H9 (cell line): Measurements from ENCODE around the gene NDUFC2. TPM values are rescaled to one million over a fixed set of nuclear protein-coding genes. Genes with fewer than 3 reads are reported as not detected.

Source experiments
- DNase-seq: peaks from one replicate; pipeline ENCODE4 v3.0.0-alpha.2; 2017
- H2AFZ ChIP-seq: one replicate; pipeline ENCODE4 v1.6.1; 2013; ENCODE audit warnings: mild to moderate bottlenecking, low read length, control low read depth, moderate library complexity
- H2AK5ac ChIP-seq: 2 replicates; pipeline ENCODE4 v1.6.1; 2013; ENCODE audit warnings: low read length, control low read depth, mixed read lengths; ENCODE audit not compliant: insufficient read length
- H2BK120ac ChIP-seq: one replicate; pipeline ENCODE4 v1.6.1; 2013; ENCODE audit warnings: low read depth, mild to moderate bottlenecking, low read length, control low read depth, inconsistent platforms; ENCODE audit not compliant: poor library complexity, severe bottlenecking
- H2BK12ac ChIP-seq: 2 replicates; pipeline ENCODE4 v1.6.1; 2013; ENCODE audit warnings: low read length, control low read depth, mixed read lengths, low read depth; ENCODE audit not compliant: insufficient read length
- H2BK15ac ChIP-seq: 2 replicates; pipeline ENCODE4 v1.6.1; 2013; ENCODE audit warnings: low read depth, low read length, control low read depth
- H2BK20ac ChIP-seq: one replicate; pipeline ENCODE4 v1.6.1; 2013; ENCODE audit warnings: low read depth, mild to moderate bottlenecking, low read length, control low read depth, inconsistent platforms; ENCODE audit not compliant: poor library complexity, severe bottlenecking
- H2BK5ac ChIP-seq: 2 replicates; pipeline ENCODE4 v1.6.1; 2013; ENCODE audit warnings: low read length, control low read depth, mixed read lengths; ENCODE audit not compliant: insufficient read length
- H3K14ac ChIP-seq: 2 replicates; pipeline ENCODE4 v1.6.1; 2013; ENCODE audit warnings: low read length, control low read depth; ENCODE audit not compliant: insufficient read depth
- H3K18ac ChIP-seq: 2 replicates; pipeline ENCODE4 v1.6.1; 2013; ENCODE audit warnings: low read depth, mild to moderate bottlenecking, mixed read lengths, low read length, control low read depth; ENCODE audit not compliant: insufficient read length
- H3K23ac ChIP-seq: 2 replicates; pipeline ENCODE4 v1.6.1; 2013; ENCODE audit warnings: low read length, control low read depth, mixed read lengths, low read depth; ENCODE audit not compliant: insufficient read length
- H3K23me2 ChIP-seq: 2 replicates; pipeline ENCODE4 v1.6.1; 2013; ENCODE audit warnings: low read depth, mild to moderate bottlenecking, mixed read lengths, low read length, control low read depth; ENCODE audit not compliant: insufficient read length, poor library complexity, severe bottlenecking
- H3K27ac ChIP-seq: 2 replicates; pipeline ENCODE4 v1.5.1; 2013; ENCODE audit warnings: low read length, control low read depth, mixed read lengths, low read depth; ENCODE audit not compliant: insufficient read length
- H3K27me3 ChIP-seq: 2 replicates; pipeline ENCODE4 v1.6.1; 2013; ENCODE audit warnings: low read length, control low read depth, inconsistent platforms; ENCODE audit not compliant: insufficient read depth
- H3K4ac ChIP-seq: 2 replicates; pipeline ENCODE4 v1.6.1; 2013; ENCODE audit warnings: low read depth, mild to moderate bottlenecking, control low read depth, inconsistent platforms, low read length, moderate library complexity
- H3K4me1 ChIP-seq: 2 replicates; pipeline ENCODE4 v1.6.1; 2013; ENCODE audit warnings: low read length, control low read depth, inconsistent platforms; ENCODE audit not compliant: insufficient read depth
- H3K4me2 ChIP-seq: 2 replicates; pipeline ENCODE4 v1.6.1; 2013; ENCODE audit warnings: low read length, control low read depth, mixed read lengths; ENCODE audit not compliant: insufficient read length, insufficient read depth
- H3K56ac ChIP-seq: 2 replicates; pipeline ENCODE4 v1.6.1; 2013; ENCODE audit warnings: low read depth, mild to moderate bottlenecking, mixed read lengths, low read length, control low read depth; ENCODE audit not compliant: insufficient read length
- H3K79me1 ChIP-seq: 2 replicates; pipeline ENCODE4 v1.6.1; 2013; ENCODE audit warnings: low read depth, mild to moderate bottlenecking, moderate library complexity, low read length, control low read depth, inconsistent platforms; ENCODE audit not compliant: insufficient read depth, poor library complexity, severe bottlenecking
- H3K79me2 ChIP-seq: 2 replicates; pipeline ENCODE4 v1.6.1; 2013; ENCODE audit warnings: low read length, control low read depth, inconsistent platforms; ENCODE audit not compliant: insufficient read depth
- H3K9ac ChIP-seq: 2 replicates; pipeline ENCODE4 v1.6.1; 2013; ENCODE audit warnings: low read length, control low read depth, mixed read lengths; ENCODE audit not compliant: insufficient read length; ENCODE audit errors: extremely low read depth
- H3K9me3 ChIP-seq: one replicate; pipeline ENCODE4 v1.6.1; 2013; ENCODE audit warnings: low read depth, low read length, inconsistent platforms; ENCODE audit not compliant: control insufficient read depth
- H3T11ph ChIP-seq: one replicate; pipeline ENCODE4 v1.6.1; 2013; ENCODE audit warnings: mild to moderate bottlenecking, low read length, control low read depth, inconsistent platforms
- H4K20me1 ChIP-seq: one replicate; pipeline ENCODE4 v1.6.1; 2013; ENCODE audit not compliant: control insufficient read depth, insufficient read length, insufficient read depth
- H4K5ac ChIP-seq: 2 replicates; pipeline ENCODE4 v1.6.1; 2013; ENCODE audit warnings: low read depth, mild to moderate bottlenecking, mixed read lengths, low read length, control low read depth; ENCODE audit not compliant: insufficient read length
- H4K8ac ChIP-seq: replicated peaks from 2 replicates; pipeline ENCODE4 v1.6.1; 2013; ENCODE audit warnings: low read length, control low read depth, mixed read lengths, low read depth; ENCODE audit not compliant: insufficient read length
- H4K91ac ChIP-seq: 2 replicates; pipeline ENCODE4 v1.6.1; 2013; ENCODE audit warnings: low read depth, mild to moderate bottlenecking, moderate library complexity, mixed read lengths, low read length, control low read depth; ENCODE audit not compliant: insufficient read length
- H3K27ac Mint-ChIP-seq, 3 experiments: 2 replicates in 2 of 3; 3 replicates in 1 of 3; pipeline ENCODE4 v1.8.0; 2020 to 2021; ENCODE audit warnings: mixed read lengths in 3 of 3, mild to moderate bottlenecking in 1 of 3, moderate library complexity in 1 of 3
- H3K27me3 Mint-ChIP-seq: 2 replicates; pipeline ENCODE4 v1.8.0; 2021; ENCODE audit warnings: low read depth, mild to moderate bottlenecking, moderate library complexity, mixed read lengths
- H3K36me3 Mint-ChIP-seq, 3 experiments: 2 replicates in 2 of 3; 3 replicates in 1 of 3; pipeline ENCODE4 v1.8.0; 2020 to 2021; ENCODE audit warnings: low read depth in 3 of 3, mixed read lengths in 3 of 3; ENCODE audit not compliant: insufficient read depth in 1 of 3
- H3K4me1 Mint-ChIP-seq, 2 experiments: 2 replicates each; pipeline ENCODE4 v1.8.0; 2020; ENCODE audit warnings: mixed read lengths in 2 of 2
- H3K4me3 Mint-ChIP-seq, 2 experiments: 2 replicates in 1 of 2; 3 replicates in 1 of 2; pipeline ENCODE4 v1.8.0; 2020 to 2021; ENCODE audit warnings: mild to moderate bottlenecking in 2 of 2, mixed read lengths in 2 of 2, moderate library complexity in 1 of 2
- H3K9me3 Mint-ChIP-seq, 2 experiments: 2 replicates in 1 of 2; 3 replicates in 1 of 2; pipeline ENCODE4 v1.8.0; 2020; ENCODE audit warnings: mild to moderate bottlenecking in 2 of 2, mixed read lengths in 2 of 2, moderate library complexity in 1 of 2
- total RNA-seq: library from RNA; stranded (reverse); gene quantifications from 2 replicates; pipeline ENCODE4 v1.2.1, GENCODE V29; 2021
- TF ChIP-seq, protein P1 (sequence below): fragments of 200-600 bp; sonication (generic); conservative IDR thresholded peaks from 3 replicates; pipeline ENCODE4 v1.8.0; 2021; ENCODE audit warnings: antibody characterized with exemption, mild to moderate bottlenecking

The NDUFC2 gene
- total RNA-seq, 1 experiment from 2014 or later, result 247 TPM

DNA sequence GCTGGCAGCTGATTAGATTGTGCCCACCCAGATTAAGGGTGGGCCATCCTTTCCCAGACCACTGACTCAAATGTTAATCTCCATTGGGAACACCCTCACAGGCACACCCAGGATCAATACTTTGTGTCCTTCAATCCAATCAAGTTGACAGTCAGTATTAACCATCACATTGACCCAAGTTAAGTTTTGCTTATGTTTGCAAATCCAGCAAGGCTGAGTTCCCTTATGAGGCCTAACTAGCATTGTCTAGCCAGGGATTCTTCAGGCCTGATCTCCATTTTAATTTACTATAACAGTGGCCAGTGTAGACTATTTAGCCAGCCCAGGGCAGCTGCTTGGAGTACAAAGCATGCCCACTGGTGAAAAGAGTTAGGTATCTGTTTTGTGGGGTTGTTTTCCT lies 54.3 kb downstream of the NDUFC2 start:
- TF ChIP-seq, protein P1, sequence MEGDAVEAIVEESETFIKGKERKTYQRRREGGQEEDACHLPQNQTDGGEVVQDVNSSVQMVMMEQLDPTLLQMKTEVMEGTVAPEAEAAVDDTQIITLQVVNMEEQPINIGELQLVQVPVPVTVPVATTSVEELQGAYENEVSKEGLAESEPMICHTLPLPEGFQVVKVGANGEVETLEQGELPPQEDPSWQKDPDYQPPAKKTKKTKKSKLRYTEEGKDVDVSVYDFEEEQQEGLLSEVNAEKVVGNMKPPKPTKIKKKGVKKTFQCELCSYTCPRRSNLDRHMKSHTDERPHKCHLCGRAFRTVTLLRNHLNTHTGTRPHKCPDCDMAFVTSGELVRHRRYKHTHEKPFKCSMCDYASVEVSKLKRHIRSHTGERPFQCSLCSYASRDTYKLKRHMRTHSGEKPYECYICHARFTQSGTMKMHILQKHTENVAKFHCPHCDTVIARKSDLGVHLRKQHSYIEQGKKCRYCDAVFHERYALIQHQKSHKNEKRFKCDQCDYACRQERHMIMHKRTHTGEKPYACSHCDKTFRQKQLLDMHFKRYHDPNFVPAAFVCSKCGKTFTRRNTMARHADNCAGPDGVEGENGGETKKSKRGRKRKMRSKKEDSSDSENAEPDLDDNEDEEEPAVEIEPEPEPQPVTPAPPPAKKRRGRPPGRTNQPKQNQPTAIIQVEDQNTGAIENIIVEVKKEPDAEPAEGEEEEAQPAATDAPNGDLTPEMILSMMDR, result no peak
- H3K27me3 ChIP-seq, result no peaks in the 10 kb centered on the region
- H3K18ac ChIP-seq, result no peak overlapping the region
- no peak overlapping the region for H2BK5ac ChIP-seq
- no peak overlapping the region for H4K91ac ChIP-seq
- no peak overlapping the region for H3K9ac ChIP-seq
- no peak overlapping the region for H3K56ac ChIP-seq
- Mint-ChIP-seq H3K4me3 (no peak overlapping the region), H3K36me3 (no peaks in the 10 kb centered on the region; a peak in 1 of 7 replicates), H3K27me3 (no peaks in the 10 kb centered on the region), H3K9me3 (peaks cover 0 to 5% of the 10 kb centered on the region in 2 experiments; a peak in 2 of 5 replicates), H3K27ac (no peak overlapping the region), H3K4me1 (peaks cover 21 to 25% of the 10 kb centered on the region in 2 experiments)
- no peak overlapping the region for H2BK20ac ChIP-seq
- no peak overlapping the region for H2BK12ac ChIP-seq
- no peak overlapping the region for H3K23ac ChIP-seq
- H2BK120ac ChIP-seq, result no peak overlapping the region
- no peak overlapping the region for H3K4me2 ChIP-seq
- H3K9me3 ChIP-seq, result no peaks in the 10 kb centered on the region
- peaks cover 10% of the 10 kb centered on the region for H3K23me2 ChIP-seq
- no peak overlapping the region for H4K8ac ChIP-seq
- no peak overlapping the region for H2AK5ac ChIP-seq
- no peak overlapping the region for H4K5ac ChIP-seq
- H3K14ac ChIP-seq, result no peak overlapping the region
- no peaks in the 10 kb centered on the region for H3K79me1 ChIP-seq
- H3K4ac ChIP-seq, result no peak overlapping the region
- H3K27ac ChIP-seq, result no peak overlapping the region
- no peak overlapping the region for H3T11ph ChIP-seq
- DNase-seq, result no peak
- H4K20me1 ChIP-seq, result no peaks in the 10 kb centered on the region
- H2AFZ ChIP-seq, result no peak overlapping the region
- H3K4me1 ChIP-seq, result peaks cover 3% of the 10 kb centered on the region; the same call in 1 of the 2 replicates
- H3K79me2 ChIP-seq, result no peaks in the 10 kb centered on the region
- H2BK15ac ChIP-seq, result no peak overlapping the region
